HL-60 (cell line): ENCODE results near the gene CSNK2A2.

ENCODE experiments used
- DNase-seq, 2 experiments: peaks; one replicate each; pipeline ENCODE4 v3.0.0-alpha.2; 2010 to 2020; ENCODE audit warnings: low read depth in 1 of 2, low spot score in 1 of 2
- H3K27ac ChIP-seq: fragments of 250-450 bp; sonication (Bioruptor Pico); replicated peaks from 2 replicates; pipeline ENCODE4 v1.5.1; 2020; ENCODE audit warnings: mild to moderate bottlenecking, moderate library complexity
- H3K27me3 ChIP-seq: fragments of 250-450 bp; sonication (Bioruptor Pico); 2 replicates; pipeline ENCODE4 v1.5.1; 2021; ENCODE audit warnings: mild to moderate bottlenecking, moderate library complexity; ENCODE audit not compliant: insufficient read depth, poor library complexity, severe bottlenecking
- H3K4me3 ChIP-seq: replicated peaks from 2 replicates; pipeline ENCODE4 v1.5.1; 2011; ENCODE audit warnings: mild to moderate bottlenecking, control low read depth, low read length; ENCODE audit not compliant: insufficient read depth
- CTCF ChIP-seq: IDR thresholded peaks from one replicate; pipeline ENCODE4 v1.5.1; 2011; ENCODE audit warnings: low read length, control low read depth, inconsistent platforms; ENCODE audit not compliant: insufficient read depth
- GABPA ChIP-seq: IDR thresholded peaks from 2 replicates; pipeline ENCODE4 v1.6.1; 2012; ENCODE audit warnings: low read depth
- POLR2AphosphoS5 ChIP-seq: IDR thresholded peaks from 2 replicates; pipeline ENCODE4 v1.6.1; 2012; ENCODE audit warnings: low read depth
- REST ChIP-seq: IDR thresholded peaks from 2 replicates; pipeline ENCODE4 v1.6.1; 2012; ENCODE audit warnings: low read depth; ENCODE audit not compliant: insufficient replicate concordance
- SPI1 ChIP-seq: IDR thresholded peaks from 2 replicates; pipeline ENCODE4 v1.6.1; 2012; ENCODE audit warnings: low read depth, mild to moderate bottlenecking, borderline replicate concordance

The CSNK2A2 gene

DNA sequence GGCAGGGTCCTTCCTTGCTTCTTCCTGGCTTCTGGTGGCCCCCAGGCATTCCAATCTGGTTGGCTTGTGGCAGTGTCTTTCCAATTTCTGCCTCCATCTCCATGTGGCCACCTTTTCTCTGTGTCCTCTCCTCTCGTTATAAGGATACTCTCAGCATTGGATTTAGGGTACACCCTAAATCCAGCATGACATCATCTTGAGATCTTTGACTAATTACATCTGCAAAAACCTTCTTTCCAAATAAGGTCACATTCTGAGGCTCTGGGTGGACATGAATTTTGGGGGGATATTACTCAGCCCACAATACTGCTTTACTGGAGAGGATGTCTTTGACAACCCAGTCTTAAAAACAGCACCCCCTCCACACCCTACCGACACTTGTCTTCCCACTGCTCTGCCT is 49.8 kb downstream of the CSNK2A2 start:
- Histone ChIP-seq H3K27ac (no peak overlapping the region), H3K4me3 (no peak overlapping the region), H3K27me3 (no peaks in the 10 kb centered on the region)
- no peak for DNase-seq
- TF ChIP-seq POLR2AphosphoS5 (no peak), REST (no peak), CTCF (no peak), SPI1 (no peak), GABPA (no peak)

- Histone ChIP-seq H3K4me3 (no peak overlapping the region), H3K27me3 (no peaks in the 10 kb centered on the region), H3K27ac (no peak overlapping the region)
- DNase-seq: no peak
- TF ChIP-seq POLR2AphosphoS5 (no peak), REST (no peak), SPI1 (no peak), GABPA (no peak), CTCF (no peak)
These were observed 59.1 kb downstream of the CSNK2A2 start for GRCh38 chr16:58138852-58139251.

DNA sequence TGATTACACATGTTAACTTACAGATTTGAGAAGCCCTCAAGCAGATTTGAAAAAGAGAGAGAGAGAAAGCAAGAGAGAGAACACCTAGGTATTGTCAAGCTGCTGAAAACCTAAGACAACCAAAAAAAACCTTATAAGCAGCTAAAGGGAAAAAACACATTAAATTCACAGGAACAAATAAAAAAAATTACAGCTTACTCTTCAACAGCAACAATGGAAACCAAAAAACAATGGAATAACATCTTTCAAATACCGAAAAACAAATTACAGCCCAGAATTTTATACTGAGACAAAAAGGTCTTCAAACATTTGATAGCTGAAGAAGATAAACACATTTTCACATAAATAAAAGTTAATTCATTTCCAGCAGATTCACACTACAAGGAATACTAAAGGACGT is 60.3 kb downstream of the CSNK2A2 start:
- no peak overlapping the region for H3K27ac ChIP-seq
- DNase-seq: no peak
- TF ChIP-seq REST: no peak
- no peak overlapping the region for H3K4me3 ChIP-seq
- H3K27me3 ChIP-seq: no peaks in the 10 kb centered on the region
